K562 (cell line): ENCODE data around the gene MKRN1. TPM values are rescaled to one million over a fixed set of nuclear protein-coding genes. Genes with fewer than 3 reads are reported as not detected.

ENCODE experiments used
- BCOR ChIP-seq: fragments of 450-650 bp; IDR thresholded peaks from 2 replicates; pipeline ENCODE4 v1.6.1; 2016
- BRF2 ChIP-seq: IDR thresholded peaks from 3 replicates; pipeline ENCODE4 v1.6.1; 2011; ENCODE audit warnings: borderline replicate concordance, mild to moderate bottlenecking; ENCODE audit not compliant: insufficient read length, insufficient read depth
- CBX5 ChIP-seq: IDR thresholded peaks from 2 replicates; pipeline ENCODE4 v1.6.1; 2014; ENCODE audit warnings: low read depth, borderline replicate concordance
- EP400 ChIP-seq: fragments of 450-650 bp; IDR thresholded peaks from 2 replicates; pipeline ENCODE4 v1.6.1; 2017; ENCODE audit warnings: antibody characterized with exemption, mild to moderate bottlenecking, moderate library complexity
- GTF3C2 ChIP-seq: IDR thresholded peaks from 3 replicates; pipeline ENCODE4 v1.6.1; 2011; ENCODE audit warnings: borderline replicate concordance, mild to moderate bottlenecking, moderate library complexity; ENCODE audit not compliant: insufficient read length; ENCODE audit errors: extremely low read depth
- MAZ ChIP-seq, 2 experiments: fragments of 450-650 bp in 1 of 2; sonication (generic) in 1 of 2; formaldehyde crosslinking; IDR thresholded peaks in 1 of 2; conservative IDR thresholded peaks in 1 of 2; 2 replicates each; pipeline versions ENCODE4 v1.4.0 to v1.5.0; 2020; ENCODE audit warnings: mild to moderate bottlenecking in 1 of 2, missing genetic modification reagents in 1 of 2
- MYC ChIP-seq, 2 experiments: fragments of 250-450 bp in 1 of 2; sonication (Bioruptor Pico) in 1 of 2; IDR thresholded peaks; 2 replicates each; pipeline versions ENCODE4 v1.5.1 to v1.6.1; 2012 to 2021; ENCODE audit warnings: low read depth in 2 of 2, borderline replicate concordance in 1 of 2, improper control_type of control experiment in 1 of 2, low read length in 1 of 2, mild to moderate bottlenecking in 1 of 2, moderate library complexity in 1 of 2
- NCOA1 ChIP-seq: fragments of 450-650 bp; IDR thresholded peaks from 2 replicates; pipeline ENCODE4 v1.6.1; 2016; ENCODE audit warnings: low read depth
- POLR2A ChIP-seq: fragments of 450-650 bp; conservative IDR thresholded peaks from 2 replicates; pipeline ENCODE4 v1.6.1; 2016
- POLR2G ChIP-seq: fragments of 200-400 bp; formaldehyde crosslinking; IDR thresholded peaks from 2 replicates; pipeline ENCODE4 v1.6.1; 2017; ENCODE audit warnings: low read depth, mild to moderate bottlenecking, antibody characterized with exemption, low read length, moderate library complexity
- SIN3A ChIP-seq, 2 experiments: fragments of 150-350 bp in 1 of 2; IDR thresholded peaks; 2 replicates each; pipeline ENCODE4 v1.6.1; 2011 to 2016; ENCODE audit warnings: borderline replicate concordance in 2 of 2, low read depth in 2 of 2, low read length in 2 of 2, mild to moderate bottlenecking in 2 of 2, moderate library complexity in 2 of 2; ENCODE audit not compliant: control insufficient read depth in 1 of 2
- SRSF1 ChIP-seq: fragments of 200-400 bp; formaldehyde crosslinking; IDR thresholded peaks from 2 replicates; pipeline ENCODE4 v1.6.1; 2017; ENCODE audit warnings: mild to moderate bottlenecking, low read depth, low read length, moderate library complexity
- THAP12 ChIP-seq: fragments of 250-450 bp; sonication (Bioruptor Pico); IDR thresholded peaks from 2 replicates; pipeline ENCODE4 v1.9.0; 2021; ENCODE audit warnings: mild to moderate bottlenecking, inconsistent platforms
- ZBTB11 ChIP-seq, 3 experiments: fragments of 200-800 bp in 1 of 3; fragments of 250-450 bp in 1 of 3; fragments of 450-650 bp in 1 of 3; sonication (Bioruptor Pico) in 1 of 3; sonication (Bioruptor generic) in 1 of 3; formaldehyde crosslinking in 1 of 3; IDR thresholded peaks; 2 replicates each; pipeline versions ENCODE4 v1.6.1 to v1.8.0; 2016 to 2022; ENCODE audit warnings: mild to moderate bottlenecking in 2 of 3, missing genetic modification characterization in 2 of 3, missing compliant biosample characterization in 1 of 3, moderate library complexity in 1 of 3
- ZFX ChIP-seq: sonication (generic); formaldehyde crosslinking; IDR thresholded peaks from 2 replicates; pipeline ENCODE4 v1.8.0; 2022; ENCODE audit warnings: mild to moderate bottlenecking, missing genetic modification reagents, moderate library complexity
- polyA plus RNA-seq, 8 experiments: library from polyadenylated mRNA; depleted of rRNA in 4 of 8; stranded (reverse) in 5 of 8; unstranded in 3 of 8; fragments of >200 nt; fragmentation: Nextera tagmentation in 2 of 8; fragmentation: Illumina TruSeq in 1 of 8; extraction: Ambion mirVana in 2 of 8; extraction: Trizol in 1 of 8; gene quantifications; 2 replicates each; pipeline versions ENCODE4 v1.2.1 to v1.2.3, GENCODE V29; 2011 to 2014; ENCODE audit warnings: inconsistent platforms in 1 of 8, missing spikeins in 1 of 8
- total RNA-seq, 7 experiments: library from RNA; depleted of rRNA in 6 of 7; stranded (reverse); fragments of >200 nt in 6 of 7; fragmentation: Illumina TruSeq in 2 of 7; extraction: Trizol in 2 of 7; gene quantifications; 2 replicates each; pipeline versions ENCODE4 v1.2.1 to v1.2.3, GENCODE V29; 2011 to 2021; ENCODE audit warnings: low replicate concordance in 1 of 7

Gene MKRN1
- total and polyA plus RNA-seq, 9 of the 15 experiments (the other 6 are each of a cell fraction or from before 2014, with no cell fraction given) = 30.5 to 90.3 (median 76.0) TPM

GRCh38 chr7:140479062-140479738, at the start of gene MKRN1 (continued):
- TF ChIP-seq GTF3C2 (peak; percentile 3), POLR2G (peak; percentile 96), MYC (IDR thresholded peaks at IDR 0.05; ENCODE audit: low read depth, low read length) (peak; percentile 90), MYC (CRISPR knock-in tag; IDR thresholded peaks at IDR 0.05; ENCODE audit: borderline replicate concordance, low read depth) (no peak), THAP12 (CRISPR knock-in tag) (peak; percentile 76; the same call in 1 of the 2 replicates), NCOA1 (peak; percentile 86), ZBTB11 (CRISPR knock-in tag; IDR thresholded peaks at IDR 0.05) (peak; percentile 83 to 98 (median 93); a peak in 5 of 6 replicates), BRF2 (no peak), BCOR (no peak), ZFX (CRISPR knock-in tag) (peak; percentile 91), SIN3A (IDR thresholded peaks at IDR 0.05; ENCODE audit: borderline replicate concordance in 2 of 2, control insufficient read depth in 1 of 2, low read depth in 2 of 2, low read length in 2 of 2) (peak; percentile 65 to 85; a peak in 3 of 4 replicates), SRSF1 (no peak), CBX5 (no peak), MAZ (CRISPR knock-in tag; conservative IDR thresholded peaks at IDR 0.05 in 1 of 2, IDR thresholded peaks at IDR 0.05 in 1 of 2) (peak; percentile 78 to 83), POLR2A (peak; percentile 94), EP400 (peak; percentile 79)
